A204.1 (cell line): ENCODE data around the gene SSRP1.
"Not testable (repeated sequence)": the region's sequence is repeated elsewhere in the genome, so short reads cannot be mapped to it uniquely, and the experiment has no call there.

Source experiments
- FAIRE-seq: peaks from 2 replicates; lab custom pipeline; 2012; peaks lifted over from hg19 to GRCh38; lab: Jason Lieb, UNC

SSRP1 gene

GRCh38 chr11:57300785-57301184, 34.9 kb downstream of the SSRP1 start:
- no peak for FAIRE-seq

GRCh38 chr11:57299150-57299737, 36.4 kb downstream of the SSRP1 start:
- FAIRE-seq, result no peak

GRCh38 chr11:57297221-57297620, 38.5 kb downstream of the SSRP1 start:
- FAIRE-seq, result no peak

DNA sequence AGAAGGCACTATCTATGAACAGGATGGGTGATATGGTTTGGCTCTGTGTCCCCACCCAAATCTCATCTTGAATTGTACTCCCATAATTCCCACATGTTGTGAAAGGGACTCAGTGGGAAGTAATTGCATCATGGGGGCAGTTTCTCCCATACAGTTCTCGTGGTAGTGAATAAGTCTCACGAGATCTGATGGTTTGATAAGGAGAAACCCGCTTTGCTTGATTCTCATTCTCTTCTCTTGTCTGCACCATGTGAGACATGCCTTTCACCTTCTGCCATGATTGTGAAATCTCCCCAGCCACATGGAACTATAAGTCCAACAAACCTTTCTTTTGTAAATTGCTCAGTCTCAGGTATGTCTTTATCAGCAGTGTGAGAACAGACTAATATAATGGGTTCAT, 39.5 kb downstream of the SSRP1 start:
- not testable (repeated sequence) for FAIRE-seq

DNA sequence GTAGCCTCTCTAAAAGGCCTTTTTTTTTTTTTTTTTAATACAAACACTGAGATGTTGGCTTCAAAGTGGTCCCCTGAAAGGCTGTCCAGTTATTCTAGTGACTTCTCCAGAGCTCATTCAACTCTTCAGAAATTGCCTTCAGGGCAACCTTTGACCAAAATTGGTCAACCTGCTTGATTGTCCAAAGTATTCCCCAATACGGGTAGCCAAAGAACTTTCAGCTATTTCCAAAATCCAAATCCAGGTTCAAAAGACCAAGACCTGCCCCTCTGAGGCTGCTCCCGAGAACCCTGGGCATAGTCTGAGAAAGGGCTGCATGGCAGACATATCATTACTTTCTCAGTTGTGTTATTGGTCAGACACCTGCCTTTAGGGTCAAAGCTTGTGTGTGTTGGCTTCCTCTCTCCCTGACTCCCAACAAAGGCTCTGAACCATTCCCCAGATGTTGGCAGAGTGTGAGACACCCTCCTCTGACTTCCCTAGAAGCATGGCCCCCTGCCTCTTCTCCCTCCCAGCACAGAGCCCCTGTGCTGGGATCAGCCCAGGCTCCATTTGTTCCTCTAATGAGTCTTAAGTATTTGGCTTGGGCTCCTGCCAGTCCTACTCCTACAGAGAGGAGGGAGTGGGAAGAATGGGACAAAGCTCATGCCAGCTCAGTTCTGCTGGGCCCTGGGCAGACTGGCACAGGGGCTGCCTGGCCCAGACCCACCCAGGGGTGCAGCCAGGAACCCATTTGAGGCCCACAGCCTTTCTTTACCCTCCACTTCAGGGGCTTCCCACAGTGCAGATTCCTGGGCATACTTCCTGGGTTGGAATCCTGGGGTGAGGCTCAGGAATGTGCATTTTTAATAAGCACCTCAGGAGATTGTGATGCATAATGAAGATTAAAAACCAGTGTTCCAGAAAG, 41.2 kb downstream of the SSRP1 start:
- FAIRE-seq, result no peak

DNA sequence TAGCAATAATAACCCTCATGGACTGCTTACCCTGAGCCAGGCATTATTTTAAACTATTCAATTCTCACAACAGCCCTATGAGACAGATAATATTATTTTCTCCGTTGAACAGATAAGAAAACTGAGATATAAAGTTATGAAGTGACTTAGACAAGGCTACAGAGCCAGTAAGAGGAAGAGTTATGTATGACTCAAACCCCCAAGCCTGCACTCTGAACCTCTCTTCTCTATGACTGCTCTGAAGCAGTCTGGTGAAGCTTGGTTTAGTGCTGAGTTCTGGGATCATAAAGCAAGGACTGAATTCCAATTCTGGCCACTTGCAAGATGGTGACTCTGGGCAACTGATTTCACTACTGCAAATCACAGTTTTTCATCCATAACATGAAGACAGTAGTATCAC, 45.4 kb downstream of the SSRP1 start:
- no peak for FAIRE-seq

DNA sequence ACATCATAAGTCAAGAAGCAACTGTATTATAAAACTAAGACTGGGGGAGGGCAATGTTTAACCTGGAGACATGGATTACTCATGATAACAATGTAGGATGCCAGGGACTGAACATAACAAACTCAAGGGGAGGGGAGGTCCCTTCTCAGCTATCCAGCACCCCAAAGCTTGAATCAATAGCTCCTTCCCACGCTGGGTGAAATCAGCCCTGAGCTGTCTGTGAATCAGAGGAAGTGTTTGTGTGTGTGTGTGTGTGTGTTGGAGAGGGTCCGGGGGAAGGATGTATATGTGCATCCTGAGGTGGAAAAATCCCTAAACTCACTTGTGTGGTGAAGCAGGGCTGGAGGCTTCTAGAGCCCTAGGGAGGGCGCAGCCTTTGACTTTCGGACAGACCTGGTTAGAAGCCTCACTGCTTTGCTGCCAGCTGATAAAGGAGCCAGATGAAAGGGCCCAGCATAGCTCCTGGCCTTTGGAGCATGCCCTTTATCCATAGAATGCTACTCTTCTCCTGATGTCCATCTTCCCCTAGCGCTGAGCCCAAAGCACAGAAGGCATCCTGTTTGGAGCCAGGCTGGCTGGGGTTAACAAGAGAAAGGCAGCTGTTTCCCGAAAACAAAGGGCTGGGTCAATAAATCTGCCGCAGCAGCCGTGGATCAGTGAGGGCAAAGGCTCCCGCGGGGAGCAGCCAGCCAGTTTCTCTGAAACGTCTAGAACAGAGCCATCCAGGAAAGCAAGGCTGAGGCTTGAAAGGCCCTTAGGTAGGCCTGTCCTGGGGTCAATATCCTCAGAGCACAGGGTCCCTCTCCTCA, 46.7 kb downstream of the SSRP1 start:
- no peak for FAIRE-seq

DNA sequence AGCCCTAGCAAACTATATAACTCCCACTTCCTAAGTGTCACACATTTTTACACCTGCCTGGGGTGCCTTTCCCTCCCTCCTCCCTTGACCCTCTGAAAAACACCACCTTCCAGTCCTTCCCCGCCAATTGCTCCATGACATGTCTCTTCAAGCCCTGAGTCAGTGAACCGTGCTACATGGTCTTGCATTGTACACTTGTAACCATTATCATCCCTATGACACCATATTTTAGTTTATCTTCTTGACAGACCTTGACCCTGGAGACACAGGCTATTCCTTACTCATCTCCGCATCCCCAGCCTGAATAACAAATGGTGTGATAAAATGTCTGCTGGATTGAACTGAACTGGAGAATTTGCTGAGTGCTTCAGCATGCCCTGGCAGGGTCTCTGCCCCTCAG, 47.8 kb downstream of the SSRP1 start:
- no peak for FAIRE-seq

GRCh38 chr11:57283231-57283990, 52.3 kb downstream of the SSRP1 start:
- FAIRE-seq, result no peak

- not testable (repeated sequence) for FAIRE-seq
These were observed 54.1 kb downstream of the SSRP1 start for GRCh38 chr11:57281546-57281945.

- no peak for FAIRE-seq
These were observed 56.6 kb downstream of the SSRP1 start for GRCh38 chr11:57279116-57279515.

GRCh38 chr11:57278721-57279095, 57.0 kb downstream of the SSRP1 start:
- FAIRE-seq, result no peak

- FAIRE-seq, result no peak
These were observed 57.6 kb downstream of the SSRP1 start for GRCh38 chr11:57277845-57278720.

- FAIRE-seq, result no peak
These were observed 58.6 kb downstream of the SSRP1 start for GRCh38 chr11:57276971-57277675.

- no peak for FAIRE-seq
These were observed 59.3 kb downstream of the SSRP1 start for GRCh38 chr11:57276169-57276970.
